AG04450 (cell line): ENCODE data around the gene SERINC4. TPM values are rescaled to one million over a fixed set of nuclear protein-coding genes. Genes with fewer than 3 reads are reported as not detected.

Experiments
- CTCF ChIA-PET: fragments of 300-600, 350-600 bp; formaldehyde crosslinking; extraction: SDS; loops from one replicate; lab custom pipeline; 2022; ENCODE audit warnings: antibody characterized with exemption, inconsistent platforms; lab: Charles Lee
- POLR2A ChIA-PET: fragments of 350-600 bp; formaldehyde crosslinking; extraction: SDS; loops from one replicate; lab custom pipeline; 2021; ENCODE audit warnings: antibody characterized with exemption, inconsistent platforms; lab: Yijun Ruan, JAX
- DNase-seq: peaks from one replicate; pipeline ENCODE4 v3.0.0-alpha.2; 2011; ENCODE audit warnings: low read depth, low spot score
- H3K27ac ChIP-seq: one replicate; pipeline ENCODE4 v1.5.1; 2012; ENCODE audit warnings: low read depth, low read length, control low read depth
- H3K27me3 ChIP-seq: one replicate; pipeline ENCODE4 v1.6.0; 2012; ENCODE audit warnings: low read length; ENCODE audit not compliant: control insufficient read depth, insufficient read depth
- H3K4me3 ChIP-seq: 2 replicates; pipeline ENCODE4 v1.5.1; 2011; ENCODE audit warnings: mild to moderate bottlenecking, low read depth, low read length, control low read depth
- H3K9me3 ChIP-seq: 2 replicates; pipeline ENCODE4 v1.5.1; 2012; ENCODE audit warnings: low read length; ENCODE audit not compliant: control insufficient read depth, insufficient read depth
- CTCF ChIP-seq: IDR thresholded peaks from 2 replicates; pipeline ENCODE4 v1.5.1; 2011; ENCODE audit warnings: low read depth, low read length, control low read depth, inconsistent platforms
- polyA plus RNA-seq: library from polyadenylated mRNA; depleted of rRNA; stranded (reverse); fragments of >200 nt; gene quantifications from 2 replicates; pipeline ENCODE4 v1.2.3, GENCODE V29; 2011

Gene SERINC4
- polyA plus RNA-seq, 1 experiment = not detected

- Histone ChIP-seq H3K27me3 (no peaks in the 10 kb centered on the region), H3K4me3 (peak within 1 kb of the TSS; percentile 63), H3K27ac (peak within 1 kb of the TSS; percentile 25), H3K9me3 (no peaks in the 10 kb centered on the region)
- DNase-seq = no peak
- ChIA-PET CTCF (interaction anchor here (0.6 to 1.8 kb wide), 14 partner anchors 9 to 548 kb away, joined by 3 to 13 read pairs (median 5); partner anchors contain the start of gene SERF2), POLR2A (interaction anchor here (0.6 to 1.8 kb wide), 4 partner anchors 13 to 335 kb away, joined by 3 to 7 read pairs (median 4); partner anchors contain the start of genes HYPK and SERINC4)
- TF ChIP-seq CTCF = no peak
These were observed 23.2 kb downstream of the SERINC4 start, which contains the start of gene ELL3 for GRCh38 chr15:43776718-43777266. Gene ELL3, minus strand, starts transcription at chr15:43776966. Its CDS starts 65 bp downstream, at chr15:43776901.

- CTCF ChIA-PET = interaction anchor here (0.8 to 1.8 kb wide), 10 partner anchors 8 to 39 kb away, joined by 3 to 13 read pairs (median 5); partner anchors contain the start of gene SERF2
- peak overlapping the region; percentile 11 for H3K27ac ChIP-seq
- no peak for TF ChIP-seq CTCF
- peak overlapping the region; percentile 63 for H3K4me3 ChIP-seq
- DNase-seq = no peak
- H3K9me3 ChIP-seq = no peaks in the 10 kb centered on the region
- no peaks in the 10 kb centered on the region for H3K27me3 ChIP-seq
- POLR2A ChIA-PET = interaction anchor here (1.0 to 1.8 kb wide), 3 partner anchors 13 to 24 kb away, joined by 3 to 7 read pairs (median 5); partner anchors contain the start of genes HYPK and SERINC4
These were observed 23.8 kb downstream of the SERINC4 start for GRCh38 chr15:43776101-43776717.

- ChIA-PET CTCF (no interaction called here), POLR2A (no interaction called here)
- no peak overlapping the region for H3K4me3 ChIP-seq
- no peaks in the 10 kb centered on the region for H3K27me3 ChIP-seq
- peak; percentile 34 for TF ChIP-seq CTCF
- no peak overlapping the region for H3K27ac ChIP-seq
- H3K9me3 ChIP-seq = no peaks in the 10 kb centered on the region
- DNase-seq = no peak
These were observed 24.5 kb downstream of the SERINC4 start for GRCh38 chr15:43775411-43775965.

GRCh38 chr15:43774062-43774461 lies 26.0 kb downstream of the SERINC4 start:
- H3K4me3 ChIP-seq = no peak overlapping the region
- no peak for TF ChIP-seq CTCF
- no peak overlapping the region for H3K27ac ChIP-seq
- ChIA-PET CTCF (no interaction called here), POLR2A (no interaction called here)
- H3K27me3 ChIP-seq = no peaks in the 10 kb centered on the region
- no peaks in the 10 kb centered on the region for H3K9me3 ChIP-seq
- DNase-seq = no peak

GRCh38 chr15:43772624-43773023 lies 27.4 kb downstream of the SERINC4 start:
- DNase-seq = no peak
- Histone ChIP-seq H3K27me3 (no peaks in the 10 kb centered on the region), H3K9me3 (no peaks in the 10 kb centered on the region), H3K27ac (no peak overlapping the region), H3K4me3 (no peak overlapping the region)
- no peak for TF ChIP-seq CTCF
- CTCF ChIA-PET = no interaction called here
- POLR2A ChIA-PET = no interaction called here
